Measurements from ENCODE around the gene FOXQ1.
"Not testable (repeated sequence)": the region's sequence is repeated elsewhere in the genome, so short reads cannot be mapped to it uniquely, and the experiment has no call there.

FOXQ1 gene

GRCh38 chr6:1322696-1323219 lies 10.9 kb downstream of the FOXQ1 start:
- no peak for DNase-seq

GRCh38 chr6:1324936-1325335 lies 13.0 kb downstream of the FOXQ1 start:
- DNase-seq: no peak

- DNase-seq: no peak
These were observed 13.8 kb downstream of the FOXQ1 start for GRCh38 chr6:1325461-1326309.

GRCh38 chr6:1326535-1327121 lies 14.7 kb downstream of the FOXQ1 start:
- DNase-seq: no peak

- DNase-seq: no peak
These were observed 15.7 kb downstream of the FOXQ1 start for GRCh38 chr6:1327630-1328029.

GRCh38 chr6:1328129-1328800 lies 16.4 kb downstream of the FOXQ1 start:
- no peak for DNase-seq

GRCh38 chr6:1329708-1330107 lies 17.8 kb downstream of the FOXQ1 start:
- no peak for DNase-seq

GRCh38 chr6:1334684-1335083 lies 22.8 kb downstream of the FOXQ1 start:
- no peak for DNase-seq

GRCh38 chr6:1335367-1336037 lies 23.6 kb downstream of the FOXQ1 start:
- DNase-seq: no peak

- DNase-seq: no peak
These were observed 24.4 kb downstream of the FOXQ1 start for GRCh38 chr6:1336246-1336843.

GRCh38 chr6:1337791-1338190 lies 25.9 kb downstream of the FOXQ1 start:
- no peak for DNase-seq

GRCh38 chr6:1346101-1346500 lies 34.2 kb downstream of the FOXQ1 start:
- no peak for DNase-seq

- no peak for DNase-seq
These were observed 34.7 kb downstream of the FOXQ1 start for GRCh38 chr6:1346558-1347091.

GRCh38 chr6:1347161-1347560 lies 35.3 kb downstream of the FOXQ1 start:
- no peak for DNase-seq

- no peak for DNase-seq
These were observed 36.8 kb downstream of the FOXQ1 start for GRCh38 chr6:1348675-1349074.

- DNase-seq: no peak
These were observed 37.8 kb downstream of the FOXQ1 start for GRCh38 chr6:1349655-1350054.

GRCh38 chr6:1351381-1352008 lies 39.6 kb downstream of the FOXQ1 start:
- no peak for DNase-seq

GRCh38 chr6:1355068-1355467 lies 43.2 kb downstream of the FOXQ1 start:
- not testable (repeated sequence) for DNase-seq

- not testable (repeated sequence) for DNase-seq
These were observed 49.8 kb downstream of the FOXQ1 start for GRCh38 chr6:1361717-1362116.

- DNase-seq: no peak
These were observed 50.7 kb downstream of the FOXQ1 start for GRCh38 chr6:1362643-1363042.

- no peak for DNase-seq
These were observed 51.4 kb downstream of the FOXQ1 start for GRCh38 chr6:1363298-1363697.

All from CD4-positive, alpha-beta T cell treated with Interleukin-17A for 4 hours (primary cell).